Left cardiac atrium (tissue), 4 donors: Measurements from ENCODE around the gene MIS18A. TPM values are rescaled to one million over a fixed set of nuclear protein-coding genes. Genes with fewer than 3 reads are reported as not detected.
"Not testable (repeated sequence)": the region's sequence is repeated elsewhere in the genome, so short reads cannot be mapped to it uniquely, and the experiment has no call there.

ENCODE experiments used
- ATAC-seq, 2 donors: fragments of 200-7000 bp; cut with Tn5 transposase; one replicate each; pipeline ENCODE4 v1.9.1; 2020; ENCODE audit warnings: mild to moderate bottlenecking in 2 of 2, moderate library complexity in 2 of 2
- DNase-seq: peaks from one replicate; pipeline ENCODE4 v3.0.0-alpha.2; 2020
- intact Hi-C, 2 donors: fragments of 100-400 bp; cut with DNase I; formaldehyde crosslinking; loops; one replicate each; pipeline versions ENCODE4 v1.14.1 to v1.15.1; 2022 to 2023
- total RNA-seq, 2 donors: library from RNA; stranded (reverse); fragmentation: NEBNext Ultra II Directional; extraction: Animal tissue kit (Norgen Biotek cat#: 25700); gene quantifications; one replicate each; pipeline ENCODE4 v1.2.1, GENCODE V29; 2021
- donor health status: DM: no; HTN: yes; CAD: no.
- donor health status: DM: no; HTN: yes; CAD: no; lungs with severe emphysema.
- donor health status: DM: yes; HTN: yes; CAD: no.
- donor health status: Dilated cardiomyopathy.

Gene MIS18A
- total RNA-seq, 2 donors from 2014 or later, result 3.6 to 4.5 TPM

GRCh38 chr21:32307706-32308105 is 28.9 kb upstream of the MIS18A start:
- ATAC-seq (no peak), DNase-seq (no peak)
- intact Hi-C loops, result no loop called here

- no peak for DNase-seq
- peak; percentile 35 to 47 for ATAC-seq
- intact Hi-C loops, result no loop called here
These were observed 27.4 kb upstream of the MIS18A start for GRCh38 chr21:32306021-32306780.

GRCh38 chr21:32304998-32305397 is 26.1 kb upstream of the MIS18A start:
- DNase-seq (no peak), ATAC-seq (no peak)
- intact Hi-C loops, result no loop called here

GRCh38 chr21:32303385-32303784 is 24.5 kb upstream of the MIS18A start:
- DNase-seq, result no peak
- intact Hi-C loops, result no loop called here

GRCh38 chr21:32302560-32302959 is 23.7 kb upstream of the MIS18A start:
- no peak for ATAC-seq
- DNase-seq, result no peak
- intact Hi-C loops, result no loop called here

More at GRCh38 chr21:32303385-32303784, 24.5 kb upstream of the MIS18A start:
- no peak for ATAC-seq

GRCh38 chr21:32301596-32301995 is 22.7 kb upstream of the MIS18A start:
- DNase-seq, result no peak
- no peak for ATAC-seq

GRCh38 chr21:32300117-32300681 is 21.4 kb upstream of the MIS18A start:
- ATAC-seq (no peak), DNase-seq (no peak)
- intact Hi-C loops, result no loop called here

More at GRCh38 chr21:32301596-32301995, 22.7 kb upstream of the MIS18A start:
- intact Hi-C loops, result no loop called here

- intact Hi-C loops, result no loop called here
- ATAC-seq, result no peak
These were observed 20.8 kb upstream of the MIS18A start for GRCh38 chr21:32299695-32300094.

GRCh38 chr21:32298658-32299081 is 19.8 kb upstream of the MIS18A start, which contains the start of gene MRAP:
Gene MRAP (plus strand): TSS chr21:32298855. CDS start chr21:32298972, 117 bp downstream.
- intact Hi-C loops, result no loop called here
- no peak for DNase-seq
- ATAC-seq, result peak in 1 of 2 donors; percentile 85

More at GRCh38 chr21:32299695-32300094, 20.8 kb upstream of the MIS18A start:
- DNase-seq, result no peak

GRCh38 chr21:32298148-32298559 is 19.3 kb upstream of the MIS18A start:
- peak in 1 of 2 donors; percentile 81 for ATAC-seq
- intact Hi-C loops, result no loop called here
- no peak for DNase-seq

GRCh38 chr21:32297449-32297848 is 18.6 kb upstream of the MIS18A start:
- DNase-seq, result no peak
- intact Hi-C loops, result no loop called here
- ATAC-seq, result no peak

GRCh38 chr21:32285476-32285875 is 6.6 kb upstream of the MIS18A start:
- DNase-seq, result no peak
- no peak for ATAC-seq
- intact Hi-C loops, result no loop called here

GRCh38 chr21:32282992-32283391 is 4.1 kb upstream of the MIS18A start:
- ATAC-seq, result no peak
- intact Hi-C loops, result no loop called here
- DNase-seq, result no peak

GRCh38 chr21:32281531-32281930 is 2.7 kb upstream of the MIS18A start:
- ATAC-seq (no peak), DNase-seq (no peak)
- intact Hi-C loops, result no loop called here

GRCh38 chr21:32279377-32279680 is 480 bp upstream of the MIS18A start:
- intact Hi-C loops, result no loop called here
- DNase-seq, result no peak
- no peak for ATAC-seq

GRCh38 chr21:32278103-32278502 is 746 bp downstream of the MIS18A start:
- intact Hi-C loops, result no loop called here
- ATAC-seq (no peak), DNase-seq (no peak)

GRCh38 chr21:32276671-32277070 is 2.2 kb downstream of the MIS18A start:
- DNase-seq (no peak), ATAC-seq (no peak)
- intact Hi-C loops, result no loop called here

- ATAC-seq (no peak), DNase-seq (no peak)
- intact Hi-C loops, result no loop called here
These were observed 8.1 kb downstream of the MIS18A start for GRCh38 chr21:32270748-32271147.

GRCh38 chr21:32265321-32265720 is 13.5 kb downstream of the MIS18A start:
- intact Hi-C loops, ATAC-seq, DNase-seq: not testable (repeated sequence)

- no peak for DNase-seq
- no peak for ATAC-seq
- intact Hi-C loops, result no loop called here
These were observed 16.9 kb downstream of the MIS18A start for GRCh38 chr21:32261929-32262328.

GRCh38 chr21:32260130-32260529 is 18.7 kb downstream of the MIS18A start:
- intact Hi-C loops, result no loop called here
- no peak for DNase-seq
- no peak for ATAC-seq
